Right renal cortex interstitium (tissue), 3 donors: ENCODE measurements around the gene ZSCAN10. TPM values are rescaled to one million over a fixed set of nuclear protein-coding genes. Genes with fewer than 3 reads are reported as not detected.

Experiments used
- DNase-seq, 3 donors: peaks; one replicate each; pipeline ENCODE4 v3.0.0-alpha.2; 2013; ENCODE audit warnings: low read depth in 3 of 3, low spot score in 2 of 3
- polyA plus RNA-seq, 3 donors: library from polyadenylated mRNA; unstranded; fragments of 120-200 nt; gene quantifications; one replicate each; pipeline ENCODE4 v1.2.1, GENCODE V29; 2013; ENCODE audit not compliant: insufficient read length in 3 of 3

Gene ZSCAN10
- polyA plus RNA-seq, 3 donors, result 0.11 TPM; not detected in 2

GRCh38 chr16:3134338-3135125 is 35.4 kb upstream of the ZSCAN10 start, which contains the start of gene ZNF213:
Gene ZNF213 (plus strand): TSS chr16:3135029. CDS start chr16:3137281, 2,252 bp downstream.
- peak; percentile 96 to 98 (median 97) for DNase-seq

DNA sequence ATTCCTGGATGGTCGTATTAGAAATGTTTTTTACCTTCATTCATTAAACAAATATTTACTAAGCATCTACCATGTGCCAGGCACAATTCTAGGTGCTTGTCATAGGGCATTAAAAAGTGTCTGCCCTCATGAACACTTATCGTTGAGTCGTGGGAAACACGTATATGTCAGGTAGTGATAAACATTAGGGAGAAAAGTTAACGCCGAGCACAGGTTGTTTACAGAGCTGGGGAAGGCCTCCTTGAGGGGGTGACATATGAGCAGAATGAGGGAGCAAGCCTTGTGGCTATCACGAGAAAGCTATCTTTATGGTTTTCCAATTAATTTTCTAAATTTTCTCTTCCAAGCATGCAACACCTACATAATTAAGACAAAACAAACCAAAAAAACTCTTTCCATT is 34.8 kb upstream of the ZSCAN10 start:
- DNase-seq, result no peak

DNA sequence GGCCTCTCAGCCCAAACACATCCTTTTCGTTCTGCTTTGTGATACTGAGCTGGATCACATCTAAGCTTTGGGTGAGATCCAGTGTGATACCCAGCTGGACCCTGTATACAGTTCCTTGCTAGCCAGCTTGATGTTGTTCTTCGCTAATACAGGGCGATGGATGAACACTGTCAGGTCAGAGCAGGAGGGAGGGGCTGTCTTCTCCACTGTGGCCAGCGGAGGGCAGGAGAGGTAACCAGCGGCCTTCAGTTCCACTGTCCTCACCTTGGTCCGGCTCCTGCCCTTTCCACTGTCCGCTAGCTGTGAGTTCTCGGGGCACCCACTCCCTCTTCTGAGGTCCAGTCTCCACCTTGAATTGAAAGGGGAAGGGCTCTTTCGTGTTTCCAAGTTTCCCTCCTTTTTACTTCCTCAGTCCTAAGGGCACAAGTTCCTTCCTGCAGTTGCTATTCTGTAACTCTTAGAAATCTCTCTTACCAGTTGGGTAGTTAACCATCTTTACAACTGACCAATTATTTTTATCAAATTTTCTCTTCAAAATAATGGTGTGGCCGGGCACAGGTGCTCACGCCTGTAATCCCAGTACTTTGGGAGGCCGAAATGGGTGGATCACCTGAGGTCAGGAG is 32.8 kb upstream of the ZSCAN10 start:
- DNase-seq, result no peak

DNA sequence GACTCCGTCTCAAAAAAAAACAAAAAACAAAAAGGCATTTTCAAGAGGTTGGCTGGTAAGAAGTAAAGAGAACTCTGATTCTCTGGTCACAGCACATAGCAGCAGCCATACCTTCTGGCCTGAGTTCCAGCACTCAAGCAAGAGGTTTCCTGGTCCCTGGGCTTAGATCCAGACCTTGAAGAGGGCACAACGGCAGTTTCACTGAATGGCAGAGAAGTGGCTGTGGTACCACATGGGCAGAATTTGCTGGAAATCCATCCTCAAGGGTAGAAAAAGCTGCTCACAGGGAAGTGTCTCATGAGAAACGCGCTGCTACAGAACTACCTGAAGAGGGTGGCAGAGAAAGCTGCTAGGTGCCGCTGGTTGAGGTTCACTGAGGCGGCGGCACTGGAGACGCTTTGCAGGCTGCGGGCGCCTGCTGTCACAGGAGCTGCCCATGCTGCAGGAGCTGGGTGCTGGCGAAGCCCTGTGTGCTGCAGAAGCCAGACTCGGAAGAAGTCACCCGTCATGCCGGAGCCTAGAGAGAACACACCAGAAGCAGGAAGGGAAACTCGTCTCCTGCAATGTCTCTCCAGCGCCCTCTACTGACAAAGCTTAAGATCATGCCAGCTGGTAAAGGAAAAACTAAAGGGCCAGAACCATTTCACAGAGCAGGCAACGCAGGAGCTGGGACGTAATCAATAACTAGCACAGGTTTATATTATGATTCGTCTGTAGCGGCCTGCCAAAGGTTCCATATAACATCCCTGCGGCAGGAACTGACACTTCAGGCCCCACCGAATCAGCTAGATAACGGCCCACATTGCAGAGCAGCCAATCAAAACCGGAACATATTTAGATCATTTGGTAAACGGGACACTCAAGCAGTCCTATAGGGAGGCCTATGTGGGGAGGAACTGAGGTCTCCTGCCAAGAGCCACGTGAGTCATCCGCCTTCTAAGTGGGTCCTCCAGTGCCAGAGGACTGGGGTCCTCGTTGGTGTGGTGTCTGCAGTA is 30.3 kb upstream of the ZSCAN10 start:
- DNase-seq, result peak in 2 of 3 donors; percentile 76 to 80

DNA sequence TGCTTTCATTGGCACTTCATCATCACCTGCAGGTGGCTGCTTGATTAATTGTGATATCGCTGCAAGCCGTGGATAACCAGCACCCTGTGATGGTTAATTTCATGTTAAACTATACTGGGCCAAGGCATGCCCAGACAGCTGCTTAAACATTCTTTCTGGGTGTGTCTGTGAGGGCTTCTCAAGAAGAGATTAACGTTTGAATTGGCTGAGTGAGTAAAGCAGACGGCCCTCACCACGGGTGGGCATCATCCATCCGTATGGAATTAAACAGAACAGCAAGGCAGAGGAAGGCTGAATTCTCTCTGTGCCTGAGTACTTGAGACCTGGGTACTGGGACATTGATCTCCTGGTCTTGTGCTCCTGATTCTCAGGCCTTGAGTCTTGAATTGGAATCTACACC is 28.7 kb upstream of the ZSCAN10 start:
- no peak for DNase-seq

DNA sequence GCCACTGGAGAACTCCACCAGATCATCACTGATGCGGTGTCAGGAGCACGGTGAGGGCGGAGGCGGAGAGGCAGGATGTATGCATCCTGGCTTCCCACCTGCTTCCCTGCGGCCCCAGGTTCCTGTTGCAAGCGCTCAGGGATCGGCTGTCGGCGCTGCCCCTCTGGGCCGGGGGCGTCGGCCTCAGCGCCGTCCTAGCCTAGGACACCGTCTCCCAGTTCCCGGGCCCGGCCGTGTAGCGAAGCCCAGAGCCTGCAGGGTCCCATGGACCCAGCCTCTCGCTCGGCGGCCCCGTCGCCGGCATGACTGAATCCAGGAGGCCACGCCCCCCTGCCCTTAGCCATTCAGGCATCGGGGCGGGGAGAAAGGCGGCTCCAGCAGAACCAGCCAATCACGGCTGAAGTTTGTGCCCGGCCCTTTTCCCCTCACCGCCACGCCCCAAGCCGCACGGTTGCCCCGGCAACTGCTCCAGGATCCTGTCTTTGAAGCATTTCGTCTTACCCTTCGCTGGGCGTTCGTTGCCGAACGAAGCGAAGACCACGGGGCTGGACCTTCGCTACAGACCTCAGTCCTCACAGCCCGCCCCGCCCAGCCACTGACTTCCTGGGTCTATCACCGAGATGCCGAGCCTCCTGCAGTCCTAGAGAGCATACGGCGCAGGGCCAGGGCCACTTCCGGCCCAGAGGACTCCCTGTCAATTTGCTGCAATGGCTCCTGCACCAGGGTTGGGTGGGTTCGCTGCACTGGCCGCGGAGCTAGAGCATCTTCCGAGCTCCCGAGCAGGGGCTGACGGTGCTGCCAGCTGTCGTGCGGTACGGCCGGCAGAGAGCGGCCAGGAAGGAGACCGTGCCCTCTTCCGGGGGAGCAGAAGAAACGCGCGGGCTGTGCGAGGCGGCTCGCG is 25.1 kb upstream of the ZSCAN10 start:
- DNase-seq, result peak; percentile 90 to 97 (median 93)

GRCh38 chr16:3122926-3123570 is 24.0 kb upstream of the ZSCAN10 start:
- no peak for DNase-seq

DNA sequence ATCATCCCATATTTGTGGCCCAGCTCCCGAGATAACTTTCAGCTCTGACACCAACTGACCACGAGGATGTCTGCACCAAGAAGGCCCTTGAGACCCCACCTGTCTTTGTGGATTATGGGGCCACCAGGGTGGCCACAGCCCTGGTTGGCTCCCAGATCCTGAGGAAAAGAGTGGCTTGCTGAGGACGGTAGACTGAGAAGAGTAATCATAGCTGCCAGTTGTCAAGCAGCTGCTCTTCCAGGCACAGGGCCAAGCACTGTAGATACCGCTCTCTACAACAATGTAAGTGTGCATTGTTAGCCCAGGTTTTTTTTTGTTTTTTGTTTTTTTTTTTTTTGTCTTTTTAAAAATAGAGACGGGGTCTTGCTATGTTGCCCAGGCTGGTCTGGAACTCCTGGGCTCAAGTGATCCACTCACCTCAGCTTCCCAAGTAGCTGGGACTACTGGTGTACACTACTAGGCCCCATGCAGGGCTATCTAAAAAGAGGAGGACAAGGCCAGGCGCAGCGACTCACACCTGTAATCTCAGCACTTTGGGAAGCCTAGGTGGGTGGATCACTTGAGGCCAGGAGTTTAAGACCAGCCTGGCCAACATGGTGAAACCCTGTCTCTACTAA is 22.9 kb upstream of the ZSCAN10 start:
- no peak for DNase-seq

- no peak for DNase-seq
Measured at GRCh38 chr16:3120435-3120834, 21.3 kb upstream of the ZSCAN10 start.

DNA sequence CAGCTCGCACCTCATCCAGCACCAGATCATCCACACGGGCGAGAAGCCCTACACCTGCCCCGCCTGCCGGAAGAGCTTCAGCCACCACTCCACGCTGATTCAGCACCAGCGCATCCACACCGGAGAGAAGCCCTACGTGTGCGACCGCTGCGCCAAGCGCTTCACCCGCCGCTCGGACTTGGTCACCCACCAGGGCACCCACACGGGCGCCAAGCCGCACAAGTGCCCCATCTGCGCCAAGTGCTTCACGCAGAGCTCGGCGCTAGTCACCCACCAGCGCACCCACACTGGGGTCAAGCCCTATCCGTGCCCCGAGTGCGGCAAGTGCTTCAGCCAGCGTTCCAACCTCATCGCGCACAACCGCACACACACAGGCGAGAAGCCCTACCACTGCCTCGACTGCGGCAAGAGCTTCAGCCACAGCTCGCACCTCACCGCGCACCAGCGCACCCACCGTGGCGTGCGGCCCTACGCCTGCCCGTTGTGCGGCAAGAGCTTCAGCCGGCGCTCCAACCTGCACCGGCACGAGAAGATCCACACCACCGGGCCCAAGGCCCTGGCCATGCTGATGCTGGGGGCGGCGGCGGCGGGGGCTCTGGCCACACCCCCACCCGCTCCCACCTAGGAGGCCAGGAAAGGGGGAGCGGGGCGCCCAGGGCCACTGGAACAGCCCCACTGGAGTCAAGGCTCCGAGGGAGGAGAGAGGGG is 20.8 kb upstream of the ZSCAN10 start:
- DNase-seq, result no peak

GRCh38 chr16:3119286-3119685 is 20.2 kb upstream of the ZSCAN10 start:
- no peak for DNase-seq

DNA sequence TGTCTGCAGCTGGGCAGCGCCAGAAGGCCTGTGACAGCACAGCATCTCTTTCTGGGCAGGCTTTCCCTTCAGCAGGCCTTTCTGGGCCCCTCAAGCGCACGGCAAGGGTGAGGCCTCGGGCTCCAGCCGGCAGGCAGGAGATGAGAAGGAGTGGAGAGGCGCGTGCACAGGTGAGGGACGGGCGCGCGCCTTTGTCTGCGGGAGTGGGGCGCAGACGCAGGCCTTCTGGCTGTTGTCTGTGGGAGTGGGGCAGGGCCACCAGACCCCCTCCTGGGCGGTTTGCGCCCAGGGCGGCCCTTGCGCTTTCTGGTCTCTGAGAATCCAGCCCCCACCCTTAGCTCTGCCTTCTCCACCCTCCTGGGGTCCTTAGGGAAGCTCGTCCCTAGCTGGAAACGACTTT is 19.8 kb upstream of the ZSCAN10 start:
- DNase-seq, result no peak

- DNase-seq, result no peak
Measured at GRCh38 chr16:3118204-3118790, 19.2 kb upstream of the ZSCAN10 start.

- DNase-seq, result no peak
Measured at GRCh38 chr16:3115561-3115960, 16.5 kb upstream of the ZSCAN10 start.

DNA sequence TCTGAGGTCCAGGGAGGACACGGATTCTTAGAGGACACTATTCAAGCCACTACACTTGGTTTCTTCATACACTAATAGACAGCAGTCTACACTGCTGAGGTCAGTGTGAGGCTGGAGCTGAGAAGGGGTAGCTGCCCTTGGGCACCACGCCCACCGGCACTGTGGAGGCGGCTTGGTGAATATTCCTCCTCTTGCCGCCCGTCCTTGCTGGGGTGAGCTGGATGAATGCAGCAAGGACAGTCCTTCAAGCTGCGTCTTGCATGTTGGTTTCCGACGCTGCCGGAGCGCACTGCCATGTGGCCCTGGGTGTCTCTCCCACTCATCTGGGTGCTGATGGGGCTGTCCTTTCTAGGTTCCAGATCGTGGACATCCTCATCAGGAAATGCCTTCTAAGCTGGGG is 15.9 kb upstream of the ZSCAN10 start:
- DNase-seq, result no peak

- no peak for DNase-seq
Measured at GRCh38 chr16:3113765-3114479, 14.8 kb upstream of the ZSCAN10 start.

- DNase-seq, result no peak
Measured at GRCh38 chr16:3112881-3113574, 13.9 kb upstream of the ZSCAN10 start.
